Ovary (tissue), 9 donors: ENCODE results near the gene TTLL11. TPM values are rescaled to one million over a fixed set of nuclear protein-coding genes. Genes with fewer than 3 reads are reported as not detected.

Experiments
- DNase-seq, 5 donors: peaks; one replicate each; pipeline ENCODE4 v3.0.0-alpha.2; 2019 to 2020
- H3K27ac ChIP-seq, 2 donors: fragments of 200-600 bp; one replicate each; pipeline versions ENCODE4 v1.5.1 to v1.8.0; 2019 to 2022
- H3K27me3 ChIP-seq: fragments of 200-600 bp; one replicate; pipeline ENCODE4 v1.8.0; 2022
- H3K36me3 ChIP-seq: fragments of 200-600 bp; sonication (generic); one replicate; pipeline ENCODE4 v1.5.1; 2019
- H3K4me1 ChIP-seq: one replicate; pipeline ENCODE4 v1.8.1; 2013; ENCODE audit warnings: mild to moderate bottlenecking, moderate library complexity; ENCODE audit not compliant: insufficient read depth
- H3K4me3 ChIP-seq: fragments of 200-600 bp; sonication (generic); one replicate; pipeline ENCODE4 v1.5.1; 2017
- H3K9me3 ChIP-seq, 2 donors: fragments of 200-600 bp in 1 of 2; sonication (generic) in 1 of 2; one replicate each; pipeline versions ENCODE4 v1.5.1 to v1.8.1; 2013 to 2019; ENCODE audit warnings: mild to moderate bottlenecking in 1 of 2, moderate library complexity in 1 of 2
- CTCF ChIP-seq, 3 donors: fragments of 450-650 bp in 2 of 3; fragments of 200-600 bp in 1 of 3; IDR thresholded peaks; one replicate each; pipeline versions ENCODE4 v1.5.1 to v1.8.0; 2016 to 2022; ENCODE audit warnings: antibody characterized with exemption in 3 of 3, mild to moderate bottlenecking in 1 of 3
- EP300 ChIP-seq: sonication (generic); formaldehyde crosslinking; IDR thresholded peaks from one replicate; pipeline ENCODE4 v1.6.1; 2017; ENCODE audit warnings: antibody characterized with exemption
- POLR2A ChIP-seq: fragments of 450-650 bp; IDR thresholded peaks from one replicate; pipeline ENCODE4 v1.6.1; 2017; ENCODE audit warnings: antibody characterized with exemption, mild to moderate bottlenecking, moderate library complexity
- WGBS, 3 donors: extraction: QIAGEN DNeasy Blood & Tissue Kit in 1 of 3; methylation state at CpG; one replicate each; pipeline versions ENCODE4 v1.1.5 to v1.1.7; 2013 to 2017; 5-methylcytosine and 5-hydroxymethylcytosine counted together
- intact Hi-C, 4 donors: fragments of 100-400 bp; cut with DNase I; formaldehyde crosslinking; loops; one replicate each; pipeline versions ENCODE4 v1.11.0 to v1.15.1; 2022 to 2023
- polyA plus RNA-seq, 2 donors: library from polyadenylated mRNA; stranded (reverse); fragments of 200-250 nt in 1 of 2; fragments of 350-450 nt in 1 of 2; fragmentation: Illumina TruSeq in 1 of 2; extraction: RNeasy Lipid Tissue Mini Kit (QIAGEN cat#74804) in 1 of 2; gene quantifications; one replicate each; pipeline ENCODE4 v1.2.3, GENCODE V29; 2013 to 2014
- total RNA-seq, 7 donors: library from RNA; depleted of rRNA in 2 of 7; stranded (reverse); fragments of >200 nt in 2 of 7; fragmentation: NEBNext Ultra II Directional in 3 of 7; extraction: Animal tissue kit (Norgen Biotek cat#: 25700) in 3 of 7; gene quantifications; one replicate each; pipeline versions ENCODE4 v1.1.0 to v1.2.4, GENCODE V29; 2016 to 2023
- donor health status: DM: no; HTN: no; CAD: no; lungs with moderate emphysema.
- donor health status: DM: no; HTN: no; CAD: no.
- donor health status: Bipolar disorder and iron deficiency.
- donor health status: DM: yes; HTN: yes; CAD: no.
- donor health status: DM: no; HTN: no; CAD: no.
- donor health status: DM: yes; HTN: yes; CAD: no.

TTLL11 gene
- total and polyA plus RNA-seq, 9 donors = 6.1 to 13.5 (median 9.2) TPM

GRCh38 chr9:122107291-122107805 lies 14.2 kb upstream of the TTLL11 start:
- Histone ChIP-seq H3K27me3 (no peaks in the 10 kb centered on the region), H3K4me3 (no peak overlapping the region), H3K27ac (no peak overlapping the region), H3K4me1 (peaks cover 2% of the 10 kb centered on the region), H3K36me3 (no peaks in the 10 kb centered on the region), H3K9me3 (no peaks in the 10 kb centered on the region)
- 53 to 62% (median 54%) methylated on average over 7 of the region's 7 CpGs for WGBS, 3 donors
- DNase-seq = no peak
- intact Hi-C loops = no loop called here
- no peak for TF ChIP-seq EP300
- TF ChIP-seq CTCF (IDR thresholded peaks at IDR 0.05) = no peak
- TF ChIP-seq POLR2A = no peak

- H3K4me3 ChIP-seq = no peak overlapping the region
- no peaks in the 10 kb centered on the region for H3K27me3 ChIP-seq
- TF ChIP-seq EP300 = no peak
- 9 to 33% (median 20%) methylated on average over 2 of the region's 2 CpGs for WGBS, 3 donors
- peaks cover 2% of the 10 kb centered on the region for H3K4me1 ChIP-seq
- intact Hi-C loops = no loop called here
- no peak overlapping the region for H3K27ac ChIP-seq
- no peaks in the 10 kb centered on the region for H3K36me3 ChIP-seq
- DNase-seq = no peak
- H3K9me3 ChIP-seq = no peaks in the 10 kb centered on the region
These were observed 13.5 kb upstream of the TTLL11 start for GRCh38 chr9:122106576-122106975.

GRCh38 chr9:122103985-122104384 lies 10.9 kb upstream of the TTLL11 start:
- no peak for DNase-seq
- intact Hi-C loops = no loop called here
- TF ChIP-seq EP300 = no peak
- TF ChIP-seq POLR2A = no peak
- TF ChIP-seq CTCF (IDR thresholded peaks at IDR 0.05) = no peak
- 89 to 96% (median 95%) methylated on average over 1 of the region's 1 CpG for WGBS, 3 donors
- no peaks in the 10 kb centered on the region for H3K9me3 ChIP-seq
- H3K4me3 ChIP-seq = no peak overlapping the region
- peaks cover 2% of the 10 kb centered on the region for H3K4me1 ChIP-seq
- no peak overlapping the region for H3K27ac ChIP-seq
- H3K36me3 ChIP-seq = no peaks in the 10 kb centered on the region
- no peaks in the 10 kb centered on the region for H3K27me3 ChIP-seq

- TF ChIP-seq EP300 (no peak), CTCF (IDR thresholded peaks at IDR 0.05) (no peak), POLR2A (no peak)
- H3K27ac ChIP-seq = no peak overlapping the region
- H3K4me1 ChIP-seq = peaks cover 2% of the 10 kb centered on the region
- H3K27me3 ChIP-seq = no peaks in the 10 kb centered on the region
- H3K9me3 ChIP-seq = no peaks in the 10 kb centered on the region
- H3K4me3 ChIP-seq = no peak overlapping the region
- intact Hi-C loops = no loop called here
- no peaks in the 10 kb centered on the region for H3K36me3 ChIP-seq
- 94 to 98% (median 94%) methylated on average over 2 of the region's 2 CpGs for WGBS, 3 donors
- no peak for DNase-seq
These were observed 9.0 kb upstream of the TTLL11 start for GRCh38 chr9:122102156-122102555.

- Histone ChIP-seq H3K4me3 (no peak overlapping the region), H3K27ac (no peak overlapping the region), H3K9me3 (no peaks in the 10 kb centered on the region), H3K27me3 (no peaks in the 10 kb centered on the region), H3K36me3 (no peaks in the 10 kb centered on the region), H3K4me1 (no peaks in the 10 kb centered on the region)
- DNase-seq = no peak
- no peak for TF ChIP-seq POLR2A
- no peak for TF ChIP-seq EP300
- no peak for TF ChIP-seq CTCF (IDR thresholded peaks at IDR 0.05)
- intact Hi-C loops = no loop called here
- 91 to 92% (median 92%) methylated on average over 7 of the region's 7 CpGs for WGBS, 3 donors
These were observed 7.6 kb upstream of the TTLL11 start for GRCh38 chr9:122100756-122101155.
